Left renal pelvis (tissue), 4 donors: ENCODE measurements around the gene MAP2K4. TPM values are rescaled to one million over a fixed set of nuclear protein-coding genes. Genes with fewer than 3 reads are reported as not detected.
"Not testable (repeated sequence)": the region's sequence is repeated elsewhere in the genome, so short reads cannot be mapped to it uniquely, and the experiment has no call there.

Source experiments
- DNase-seq, 4 donors: peaks; one replicate each; pipeline ENCODE4 v3.0.0-alpha.2; 2013; ENCODE audit warnings: low read depth in 4 of 4, low spot score in 3 of 4
- polyA plus RNA-seq, 4 donors: library from polyadenylated mRNA; unstranded; fragments of 120-200 nt; gene quantifications; one replicate each; pipeline ENCODE4 v1.2.1, GENCODE V29; 2013; ENCODE audit not compliant: insufficient read length in 4 of 4

Gene MAP2K4
- polyA plus RNA-seq, 4 donors = 32.8 to 46.8 (median 39.1) TPM

GRCh38 chr17:12136243-12136642 is 115.6 kb downstream of the MAP2K4 start:
- DNase-seq = no peak

DNA sequence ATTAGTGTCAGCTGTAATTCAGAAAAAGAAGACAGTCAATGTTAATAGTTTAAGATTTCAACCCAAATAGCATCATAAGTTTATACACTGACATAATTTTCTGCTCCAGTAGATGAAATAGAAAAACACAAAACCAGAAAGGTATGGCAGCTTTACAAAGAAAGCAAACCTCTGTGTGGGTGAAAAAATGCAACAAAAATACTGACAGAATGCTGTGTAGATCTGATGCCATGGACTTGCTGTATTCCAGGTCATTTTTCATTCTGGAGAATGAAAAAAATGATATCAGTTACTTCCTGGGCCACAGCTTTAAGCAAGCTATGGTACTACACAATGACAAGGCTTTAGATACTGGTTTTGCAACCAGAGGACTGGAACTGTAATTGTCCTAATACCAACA is 116.0 kb downstream of the MAP2K4 start:
- no peak for DNase-seq

- DNase-seq = no peak
Observed at GRCh38 chr17:12137859-12138258, 117.2 kb downstream of the MAP2K4 start.

- no peak for DNase-seq
Observed at GRCh38 chr17:12140685-12141084, 120.0 kb downstream of the MAP2K4 start.

DNA sequence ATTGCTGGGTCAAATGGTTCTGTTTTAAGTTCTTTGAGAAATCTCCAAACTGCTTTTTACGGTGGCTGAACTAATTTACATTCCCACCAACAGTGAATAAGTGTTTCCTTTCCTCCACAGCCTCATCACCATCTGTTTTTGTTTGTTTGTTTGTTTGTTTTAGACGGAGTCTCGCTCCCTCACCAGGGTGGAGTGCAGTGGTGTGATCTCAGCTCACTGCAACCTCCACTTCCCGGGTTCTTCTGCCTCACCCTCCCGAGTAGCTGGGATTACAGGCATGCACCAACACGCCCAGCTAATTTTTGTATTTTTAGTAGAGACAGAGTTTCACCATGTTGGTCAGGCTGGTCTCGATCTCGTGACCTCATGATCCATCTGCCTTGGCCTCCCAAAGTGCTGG is 141.5 kb downstream of the MAP2K4 start:
- not testable (repeated sequence) for DNase-seq

- no peak for DNase-seq
Observed at GRCh38 chr17:12164085-12164484, 143.4 kb downstream of the MAP2K4 start.

- DNase-seq = no peak
Observed at GRCh38 chr17:12178644-12179330, 158.1 kb downstream of the MAP2K4 start.

DNA sequence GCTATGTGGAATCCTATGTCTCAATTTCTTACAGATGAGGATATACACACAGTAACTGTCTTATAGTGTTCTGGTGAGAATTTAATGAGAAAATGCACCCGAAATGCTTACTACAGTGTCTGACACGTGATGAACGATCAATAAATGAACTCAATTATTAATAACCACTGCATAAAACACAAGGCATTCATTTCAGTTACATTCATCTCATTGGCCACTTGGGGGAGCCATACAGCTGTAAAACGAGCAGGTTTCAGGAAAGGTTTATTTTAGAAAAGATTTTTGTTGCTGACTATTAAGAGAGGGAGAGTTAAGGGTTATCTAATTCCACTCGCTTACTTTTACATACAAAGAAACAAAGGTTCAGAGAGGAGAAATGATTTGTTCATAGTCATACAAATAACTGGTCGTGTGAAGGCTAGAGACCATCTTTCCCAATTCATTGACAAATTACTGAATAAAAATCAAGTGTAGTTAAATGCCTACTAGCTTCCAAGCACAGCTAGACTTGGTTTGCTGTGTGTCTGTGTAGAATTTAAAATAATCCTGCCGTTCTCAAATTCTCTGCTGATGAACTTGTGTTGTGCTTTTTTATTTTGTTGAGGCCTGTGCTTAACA is 160.1 kb downstream of the MAP2K4 start:
- DNase-seq = peak; percentile 20 to 47 (median 26)

DNA sequence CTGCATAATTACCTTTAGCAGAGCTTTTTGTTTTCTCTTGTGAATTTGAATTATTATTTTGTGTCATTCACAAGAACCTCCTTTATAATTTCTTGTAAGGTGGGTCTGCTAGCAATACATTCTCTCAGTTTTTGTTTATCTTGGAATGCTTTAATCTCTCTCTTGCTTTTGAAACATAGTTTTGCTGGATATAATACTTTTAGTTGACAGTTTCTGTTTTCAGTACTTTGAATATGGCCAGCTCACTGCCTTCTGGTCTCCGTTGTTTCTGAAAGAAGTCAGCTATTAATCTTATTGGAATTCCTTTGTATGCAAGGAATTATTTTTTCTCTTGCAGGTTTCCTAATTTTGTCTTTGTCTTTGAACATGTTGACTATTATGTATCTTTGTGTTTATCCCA is 167.0 kb downstream of the MAP2K4 start:
- no peak for DNase-seq

- no peak for DNase-seq
Observed at GRCh38 chr17:12193144-12193735, 172.6 kb downstream of the MAP2K4 start.

Other genes with a start within 250 kb of the MAP2K4 start
- gene ZNF18, start 23.4 kb upstream of the MAP2K4 start, polyA plus RNA-seq = 10 to 100 TPM; 10.8 to 12.4 (median 10.9) TPM